Type B pancreatic cell (in vitro differentiated cells): ENCODE measurements around the gene SGMS1. TPM values are rescaled to one million over a fixed set of nuclear protein-coding genes. Genes with fewer than 3 reads are reported as not detected.

Source experiments
- DNase-seq: peaks from one replicate; pipeline ENCODE4 v3.0.0; 2021; ENCODE audit warnings: mixed read lengths; ENCODE audit not compliant: unreplicated experiment; ENCODE audit errors: extremely low spot score
- H3K27ac Mint-ChIP-seq: 2 replicates; pipeline ENCODE4 v1.8.0; 2021; ENCODE audit warnings: mild to moderate bottlenecking, mixed read lengths
- H3K27me3 Mint-ChIP-seq: 2 replicates; pipeline ENCODE4 v1.8.0; 2021; ENCODE audit warnings: mixed read lengths
- H3K36me3 Mint-ChIP-seq: 2 replicates; pipeline ENCODE4 v1.8.0; 2021; ENCODE audit warnings: mixed read lengths
- H3K4me1 Mint-ChIP-seq: one replicate; pipeline ENCODE4 v1.8.0; 2021; ENCODE audit warnings: mixed read lengths; ENCODE audit not compliant: unreplicated experiment
- H3K4me3 Mint-ChIP-seq: 2 replicates; pipeline ENCODE4 v1.8.0; 2021; ENCODE audit warnings: mild to moderate bottlenecking, mixed read lengths
- H3K9me3 Mint-ChIP-seq: 2 replicates; pipeline ENCODE4 v1.8.0; 2021; ENCODE audit warnings: mixed read lengths
- CTCF ChIP-seq: fragments of 200-600 bp; sonication (generic); conservative IDR thresholded peaks from 2 replicates; pipeline ENCODE4 v1.5.0; 2021; ENCODE audit warnings: antibody characterized with exemption, mild to moderate bottlenecking
- total RNA-seq: library from RNA; stranded (reverse); gene quantifications from 2 replicates; pipeline ENCODE4 v1.2.1, GENCODE V29; 2021; ENCODE audit warnings: low replicate concordance

The SGMS1 gene
- total RNA-seq, 1 donor from 2014 or later: 15.1 TPM

GRCh38 chr10:50526185-50526584 is 97.6 kb downstream of the SGMS1 start:
- no peaks in the 10 kb centered on the region for H3K36me3 Mint-ChIP-seq
- no peaks in the 10 kb centered on the region for H3K9me3 Mint-ChIP-seq
- H3K27me3 Mint-ChIP-seq: no peaks in the 10 kb centered on the region
- no peak overlapping the region for H3K27ac Mint-ChIP-seq
- TF ChIP-seq CTCF: no peak
- peaks cover 5% of the 10 kb centered on the region for H3K4me1 Mint-ChIP-seq
- H3K4me3 Mint-ChIP-seq: no peak overlapping the region
- DNase-seq: no peak

GRCh38 chr10:50523357-50523756 is 100.4 kb downstream of the SGMS1 start:
- H3K4me3 Mint-ChIP-seq: no peak overlapping the region
- peaks cover 5% of the 10 kb centered on the region for H3K4me1 Mint-ChIP-seq

GRCh38 chr10:50522908-50523307 is 100.8 kb downstream of the SGMS1 start:
- TF ChIP-seq CTCF: no peak
- H3K27me3 Mint-ChIP-seq: no peaks in the 10 kb centered on the region
- H3K27ac Mint-ChIP-seq: no peak overlapping the region
- H3K36me3 Mint-ChIP-seq: no peaks in the 10 kb centered on the region
- H3K9me3 Mint-ChIP-seq: no peaks in the 10 kb centered on the region
- no peak for DNase-seq
- no peak overlapping the region for H3K4me3 Mint-ChIP-seq
- H3K4me1 Mint-ChIP-seq: peaks cover 5% of the 10 kb centered on the region

More at GRCh38 chr10:50523357-50523756, 100.4 kb downstream of the SGMS1 start:
- H3K27ac Mint-ChIP-seq: no peak overlapping the region
- H3K9me3 Mint-ChIP-seq: no peaks in the 10 kb centered on the region
- no peak for TF ChIP-seq CTCF
- no peaks in the 10 kb centered on the region for H3K27me3 Mint-ChIP-seq
- no peaks in the 10 kb centered on the region for H3K36me3 Mint-ChIP-seq
- no peak for DNase-seq

GRCh38 chr10:50520115-50520514 is 103.6 kb downstream of the SGMS1 start:
- Mint-ChIP-seq H3K27me3 (no peaks in the 10 kb centered on the region), H3K9me3 (no peaks in the 10 kb centered on the region), H3K36me3 (no peaks in the 10 kb centered on the region), H3K27ac (no peak overlapping the region), H3K4me1 (peaks cover 13% of the 10 kb centered on the region), H3K4me3 (no peak overlapping the region)
- TF ChIP-seq CTCF: no peak
- DNase-seq: no peak

- no peak overlapping the region for H3K4me3 Mint-ChIP-seq
Observed at GRCh38 chr10:50517626-50518025, 106.1 kb downstream of the SGMS1 start.

More at GRCh38 chr10:50517626-50518025, 106.1 kb downstream of the SGMS1 start:
- peaks cover 8% of the 10 kb centered on the region for H3K4me1 Mint-ChIP-seq
- DNase-seq: no peak
- H3K9me3 Mint-ChIP-seq: no peaks in the 10 kb centered on the region
- no peaks in the 10 kb centered on the region for H3K27me3 Mint-ChIP-seq
- no peak overlapping the region for H3K27ac Mint-ChIP-seq
- TF ChIP-seq CTCF: no peak
- H3K36me3 Mint-ChIP-seq: no peaks in the 10 kb centered on the region
